Measurements from ENCODE around the gene VGF.
"Not testable (repeated sequence)": the region's sequence is repeated elsewhere in the genome, so short reads cannot be mapped to it uniquely, and the experiment has no call there.

Gene VGF

GRCh38 chr7:101165075-101165957, at the start of gene VGF:
Gene VGF, minus strand, starts transcription at chr7:101165569. Its CDS starts 726 bp downstream, at chr7:101164843.
- DNase-seq: peak; percentile 94 to 95

GRCh38 chr7:101212014-101212413, 46.6 kb upstream of the VGF start:
- DNase-seq: no peak

- DNase-seq: no peak
These were observed 46.1 kb upstream of the VGF start for GRCh38 chr7:101211501-101211900.

GRCh38 chr7:101210143-101210542, 44.8 kb upstream of the VGF start:
- DNase-seq: no peak

GRCh38 chr7:101208794-101209193, 43.4 kb upstream of the VGF start:
- DNase-seq: no peak

- no peak for DNase-seq
These were observed 42.1 kb upstream of the VGF start for GRCh38 chr7:101207459-101207858.

GRCh38 chr7:101206665-101207042, 41.3 kb upstream of the VGF start:
- no peak for DNase-seq

GRCh38 chr7:101205901-101206664, 40.7 kb upstream of the VGF start:
- DNase-seq: no peak

- DNase-seq: peak; percentile 18 to 44
These were observed 38.7 kb upstream of the VGF start for GRCh38 chr7:101203740-101204738.

GRCh38 chr7:101202603-101202918, 37.2 kb upstream of the VGF start:
- no peak for DNase-seq

GRCh38 chr7:101201695-101202602, 36.6 kb upstream of the VGF start:
- DNase-seq: no peak

- DNase-seq: no peak
These were observed 35.7 kb upstream of the VGF start, which contains the start of gene MOGAT3 for GRCh38 chr7:101200862-101201599. Gene MOGAT3, minus strand, starts transcription at chr7:101201036. Its CDS starts 182 bp downstream, at chr7:101200854.

GRCh38 chr7:101200504-101200861, 35.1 kb upstream of the VGF start:
- no peak for DNase-seq

GRCh38 chr7:101199522-101199921, 34.2 kb upstream of the VGF start:
- not testable (repeated sequence) for DNase-seq

GRCh38 chr7:101198476-101198875, 33.1 kb upstream of the VGF start:
- no peak for DNase-seq

GRCh38 chr7:101197991-101198390, 32.6 kb upstream of the VGF start:
- no peak for DNase-seq

- DNase-seq: no peak
These were observed 30.5 kb upstream of the VGF start for GRCh38 chr7:101195884-101196283.

- no peak for DNase-seq
These were observed 23.7 kb upstream of the VGF start for GRCh38 chr7:101189109-101189508.

- DNase-seq: no peak
These were observed 21.6 kb upstream of the VGF start for GRCh38 chr7:101186844-101187428.

GRCh38 chr7:101186194-101186593, 20.8 kb upstream of the VGF start:
- DNase-seq: no peak

Measured in CD4-positive, alpha-beta T cell treated with Interferon alpha-2 for 1 hour (primary cell).